HG03442 (cell line): ENCODE results near the gene RPRD1B.

Experiments
- ATAC-seq: cut with Tn5 transposase; IDR thresholded peaks from one replicate; pipeline ENCODE4 v1.9.1; 2021; ENCODE audit warnings: mild to moderate bottlenecking, moderate library complexity; ENCODE audit not compliant: unreplicated experiment

Gene RPRD1B

GRCh38 chr20:38117205-38117604 is 83.7 kb downstream of the RPRD1B start:
- no peak for ATAC-seq

- ATAC-seq: no peak
These were observed 84.1 kb downstream of the RPRD1B start for GRCh38 chr20:38117635-38118034.

- ATAC-seq: no peak
These were observed 85.9 kb downstream of the RPRD1B start for GRCh38 chr20:38119446-38119845.

- ATAC-seq: no peak
These were observed 87.1 kb downstream of the RPRD1B start for GRCh38 chr20:38120625-38120988.

- no peak for ATAC-seq
These were observed 88.2 kb downstream of the RPRD1B start for GRCh38 chr20:38121741-38122140.

- ATAC-seq: no peak
These were observed 89.6 kb downstream of the RPRD1B start for GRCh38 chr20:38123021-38123587.

GRCh38 chr20:38125157-38126056 is 91.9 kb downstream of the RPRD1B start:
- ATAC-seq: no peak

GRCh38 chr20:38126146-38126921 is 92.8 kb downstream of the RPRD1B start:
- ATAC-seq: no peak

- ATAC-seq: no peak
These were observed 93.5 kb downstream of the RPRD1B start for GRCh38 chr20:38126932-38127621.

GRCh38 chr20:38127920-38128528 is 94.5 kb downstream of the RPRD1B start:
- ATAC-seq: no peak

- no peak for ATAC-seq
These were observed 95.1 kb downstream of the RPRD1B start for GRCh38 chr20:38128691-38129090.

GRCh38 chr20:38129248-38129865 is 95.8 kb downstream of the RPRD1B start:
- ATAC-seq: no peak

- no peak for ATAC-seq
These were observed 96.5 kb downstream of the RPRD1B start for GRCh38 chr20:38129893-38130609.

GRCh38 chr20:38130687-38131587 is 97.4 kb downstream of the RPRD1B start:
- no peak for ATAC-seq

GRCh38 chr20:38131588-38132121 is 98.1 kb downstream of the RPRD1B start:
- ATAC-seq: no peak

GRCh38 chr20:38132156-38132909 is 98.8 kb downstream of the RPRD1B start:
- ATAC-seq: no peak

GRCh38 chr20:38132910-38133501 is 99.5 kb downstream of the RPRD1B start:
- no peak for ATAC-seq
